ENCODE measurements around the gene D2HGDH. TPM values are rescaled to one million over a fixed set of nuclear protein-coding genes. Genes with fewer than 3 reads are reported as not detected.

The D2HGDH gene
- total and polyA plus RNA-seq, 9 of the 15 experiments (the other 6 are each of a cell fraction or from before 2014, with no cell fraction given), result 0.39 to 30.8 (median 10.3) TPM

DNA sequence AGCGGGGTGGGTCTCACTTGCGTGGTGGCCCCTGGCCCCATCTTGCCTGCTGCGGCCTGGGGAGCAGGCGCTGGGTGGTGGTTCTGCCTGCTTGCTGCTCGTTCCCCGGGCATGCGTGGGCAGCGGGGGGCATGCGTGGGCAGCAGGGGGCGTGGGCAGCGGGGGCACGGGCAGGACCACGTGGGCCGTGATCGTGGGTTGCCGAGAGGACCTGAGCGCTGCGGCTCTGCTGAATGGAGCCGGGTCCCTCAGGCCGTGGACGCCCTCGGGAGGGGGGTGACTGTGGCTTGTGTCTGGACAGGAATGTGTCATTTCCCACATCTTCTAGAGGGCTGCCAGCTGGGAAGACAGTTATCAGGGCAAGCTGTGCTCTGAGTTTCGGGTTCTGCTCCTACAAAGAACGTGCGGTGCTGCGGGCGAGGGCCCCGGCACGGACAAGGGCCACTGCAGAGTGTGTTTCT lies 33.9 kb downstream of the D2HGDH start:
- Histone ChIP-seq H4K20me1 (replicated peaks; ENCODE audit: control insufficient read depth, insufficient read depth, low read length) (no peaks in the 10 kb centered on the region), H3K9ac (ENCODE audit: insufficient read depth in 1 of 2, low read depth in 2 of 2, low read length in 2 of 2) (no peak overlapping the region), H3K36me3 (ENCODE audit: control insufficient read depth, insufficient read depth, low read length) (0 out of 3 replicates have a peak, but pooled peaks cover 3% of the 10 kb centered on the region), H3K4me3 (no peak overlapping the region), H3K27me3 (ENCODE audit: control insufficient read depth in 2 of 2, insufficient read depth in 2 of 2, low read length in 2 of 2) (no peaks in the 10 kb centered on the region), H3K79me2 (ENCODE audit: control insufficient read depth, insufficient read depth, low read length) (no peaks in the 10 kb centered on the region), H3K4me1 (replicated peaks in 1 of 2; ENCODE audit: control insufficient read depth in 2 of 2, insufficient read depth in 2 of 2, low read length in 2 of 2) (peaks cover 2 to 36% of the 10 kb centered on the region in 2 experiments; a peak in 2 of 5 replicates), H3K27ac (ENCODE audit: extremely low read depth, low read depth, low read length) (no peak overlapping the region), H3K9me3 (replicated peaks; ENCODE audit: control insufficient read depth, insufficient read depth, low read depth, low read length) (no peaks in the 10 kb centered on the region), H3K9me1 (ENCODE audit: control insufficient read depth, insufficient read depth, low read length) (no peaks in the 10 kb centered on the region), H3K4me2 (ENCODE audit: insufficient read depth, low read length) (no peak overlapping the region), H2AFZ (ENCODE audit: low read depth, low read length) (no peak overlapping the region)
- DNase-seq (ENCODE audit: extremely low read depth in 1 of 4, low spot score in 3 of 4) (no peak), ATAC-seq (no peak), FAIRE-seq (no peak)
- in situ Hi-C loops (cut with MboI), result no loop called here
- intact Hi-C loops (cut with micrococcal nuclease), result no loop called here
- WGBS (ENCODE audit: insufficient coverage, low coverage, missing lambda C conversion rate), result 87% methylated on average over 11 of the region's 29 CpGs
- TSS peak; percentile 51 for BruUV-seq (replicated peaks)
- POLR2A ChIA-PET, result no interaction called here
- CTCF ChIA-PET (ENCODE audit: low intra/inter-chr PET ratio), result no interaction called here
- TF ChIP-seq RBFOX2 (IDR thresholded peaks at IDR 0.05; ENCODE audit: low read depth, low read length), result 0 out of 2 replicates have a peak, but pooled peaks have one; percentile 15
- no peak for TF ChIP-seq TSC22D4 (tag; IDR thresholded peaks at IDR 0.05)
- no peak for TF ChIP-seq ZNF143 (CRISPR knock-in tag; IDR thresholded peaks at IDR 0.05)
- no peak for TF ChIP-seq CREB1 (IDR thresholded peaks at IDR 0.05)
- no peak for TF ChIP-seq CREB1 (CRISPR knock-in tag; IDR thresholded peaks at IDR 0.05)
- TF ChIP-seq, protein P1, sequence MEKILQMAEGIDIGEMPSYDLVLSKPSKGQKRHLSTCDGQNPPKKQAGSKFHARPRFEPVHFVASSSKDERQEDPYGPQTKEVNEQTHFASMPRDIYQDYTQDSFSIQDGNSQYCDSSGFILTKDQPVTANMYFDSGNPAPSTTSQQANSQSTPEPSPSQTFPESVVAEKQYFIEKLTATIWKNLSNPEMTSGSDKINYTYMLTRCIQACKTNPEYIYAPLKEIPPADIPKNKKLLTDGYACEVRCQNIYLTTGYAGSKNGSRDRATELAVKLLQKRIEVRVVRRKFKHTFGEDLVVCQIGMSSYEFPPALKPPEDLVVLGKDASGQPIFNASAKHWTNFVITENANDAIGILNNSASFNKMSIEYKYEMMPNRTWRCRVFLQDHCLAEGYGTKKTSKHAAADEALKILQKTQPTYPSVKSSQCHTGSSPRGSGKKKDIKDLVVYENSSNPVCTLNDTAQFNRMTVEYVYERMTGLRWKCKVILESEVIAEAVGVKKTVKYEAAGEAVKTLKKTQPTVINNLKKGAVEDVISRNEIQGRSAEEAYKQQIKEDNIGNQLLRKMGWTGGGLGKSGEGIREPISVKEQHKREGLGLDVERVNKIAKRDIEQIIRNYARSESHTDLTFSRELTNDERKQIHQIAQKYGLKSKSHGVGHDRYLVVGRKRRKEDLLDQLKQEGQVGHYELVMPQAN (IDR thresholded peaks at IDR 0.05; ENCODE audit: borderline replicate concordance), result no peak
- TF ChIP-seq ZNF57 (CRISPR knock-in tag; IDR thresholded peaks at IDR 0.05), result no peak
- peak; percentile 91 for TF ChIP-seq HNRNPL (IDR thresholded peaks at IDR 0.05; ENCODE audit: low read depth, low read length)
- TF ChIP-seq, protein P2, sequence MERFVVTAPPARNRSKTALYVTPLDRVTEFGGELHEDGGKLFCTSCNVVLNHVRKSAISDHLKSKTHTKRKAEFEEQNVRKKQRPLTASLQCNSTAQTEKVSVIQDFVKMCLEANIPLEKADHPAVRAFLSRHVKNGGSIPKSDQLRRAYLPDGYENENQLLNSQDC (CRISPR knock-in tag; IDR thresholded peaks at IDR 0.05), result no peak
- TF ChIP-seq, protein P3, sequence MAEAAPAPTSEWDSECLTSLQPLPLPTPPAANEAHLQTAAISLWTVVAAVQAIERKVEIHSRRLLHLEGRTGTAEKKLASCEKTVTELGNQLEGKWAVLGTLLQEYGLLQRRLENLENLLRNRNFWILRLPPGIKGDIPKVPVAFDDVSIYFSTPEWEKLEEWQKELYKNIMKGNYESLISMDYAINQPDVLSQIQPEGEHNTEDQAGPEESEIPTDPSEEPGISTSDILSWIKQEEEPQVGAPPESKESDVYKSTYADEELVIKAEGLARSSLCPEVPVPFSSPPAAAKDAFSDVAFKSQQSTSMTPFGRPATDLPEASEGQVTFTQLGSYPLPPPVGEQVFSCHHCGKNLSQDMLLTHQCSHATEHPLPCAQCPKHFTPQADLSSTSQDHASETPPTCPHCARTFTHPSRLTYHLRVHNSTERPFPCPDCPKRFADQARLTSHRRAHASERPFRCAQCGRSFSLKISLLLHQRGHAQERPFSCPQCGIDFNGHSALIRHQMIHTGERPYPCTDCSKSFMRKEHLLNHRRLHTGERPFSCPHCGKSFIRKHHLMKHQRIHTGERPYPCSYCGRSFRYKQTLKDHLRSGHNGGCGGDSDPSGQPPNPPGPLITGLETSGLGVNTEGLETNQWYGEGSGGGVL (CRISPR knock-in tag; IDR thresholded peaks at IDR 0.05), result no peak
- TF ChIP-seq ZNF184 (CRISPR knock-in tag; IDR thresholded peaks at IDR 0.05), result no peak
- TF ChIP-seq, protein P4, sequence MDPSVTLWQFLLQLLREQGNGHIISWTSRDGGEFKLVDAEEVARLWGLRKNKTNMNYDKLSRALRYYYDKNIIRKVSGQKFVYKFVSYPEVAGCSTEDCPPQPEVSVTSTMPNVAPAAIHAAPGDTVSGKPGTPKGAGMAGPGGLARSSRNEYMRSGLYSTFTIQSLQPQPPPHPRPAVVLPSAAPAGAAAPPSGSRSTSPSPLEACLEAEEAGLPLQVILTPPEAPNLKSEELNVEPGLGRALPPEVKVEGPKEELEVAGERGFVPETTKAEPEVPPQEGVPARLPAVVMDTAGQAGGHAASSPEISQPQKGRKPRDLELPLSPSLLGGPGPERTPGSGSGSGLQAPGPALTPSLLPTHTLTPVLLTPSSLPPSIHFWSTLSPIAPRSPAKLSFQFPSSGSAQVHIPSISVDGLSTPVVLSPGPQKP (CRISPR knock-in tag; IDR thresholded peaks at IDR 0.05), result no peak
- TF ChIP-seq MEIS2 (IDR thresholded peaks at IDR 0.05; ENCODE audit: partially characterized antibody), result no peak
- no peak for TF ChIP-seq ZBTB8A (IDR thresholded peaks at IDR 0.05; ENCODE audit: partially characterized antibody)
- no peak for TF ChIP-seq ZNF274 (IDR thresholded peaks at IDR 0.05; ENCODE audit: borderline replicate concordance, low read depth, low read length)
- TF ChIP-seq, protein P5, sequence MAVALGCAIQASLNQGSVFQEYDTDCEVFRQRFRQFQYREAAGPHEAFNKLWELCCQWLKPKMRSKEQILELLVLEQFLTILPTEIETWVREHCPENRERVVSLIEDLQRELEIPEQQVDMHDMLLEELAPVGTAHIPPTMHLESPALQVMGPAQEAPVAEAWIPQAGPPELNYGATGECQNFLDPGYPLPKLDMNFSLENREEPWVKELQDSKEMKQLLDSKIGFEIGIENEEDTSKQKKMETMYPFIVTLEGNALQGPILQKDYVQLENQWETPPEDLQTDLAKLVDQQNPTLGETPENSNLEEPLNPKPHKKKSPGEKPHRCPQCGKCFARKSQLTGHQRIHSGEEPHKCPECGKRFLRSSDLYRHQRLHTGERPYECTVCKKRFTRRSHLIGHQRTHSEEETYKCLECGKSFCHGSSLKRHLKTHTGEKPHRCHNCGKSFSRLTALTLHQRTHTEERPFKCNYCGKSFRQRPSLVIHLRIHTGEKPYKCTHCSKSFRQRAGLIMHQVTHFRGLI (CRISPR knock-in tag; IDR thresholded peaks at IDR 0.05), result no peak
